Kidney (tissue), 14 donors: Measurements from ENCODE around the gene TTC28. TPM values are rescaled to one million over a fixed set of nuclear protein-coding genes. Genes with fewer than 3 reads are reported as not detected.
"Not testable (repeated sequence)": the region's sequence is repeated elsewhere in the genome, so short reads cannot be mapped to it uniquely, and the experiment has no call there.

Experiments
- DNase-seq, 5 donors: peaks; one replicate each; pipeline ENCODE4 v3.0.0-alpha.2; 2013 to 2020
- FAIRE-seq: peaks from 2 replicates; lab custom pipeline; 2012; peaks lifted over from hg19 to GRCh38; lab: Jason Lieb, UNC
- H3K27ac ChIP-seq, 2 donors: one replicate each; pipeline ENCODE4 v1.7.0; 2013; ENCODE audit warnings: low read depth in 2 of 2, low read length in 2 of 2, inconsistent platforms in 1 of 2
- H3K27me3 ChIP-seq: one replicate; pipeline ENCODE4 v1.7.1; 2013; ENCODE audit warnings: low read length, inconsistent platforms; ENCODE audit not compliant: control insufficient read depth, insufficient read depth
- H3K36me3 ChIP-seq, 3 donors: one replicate each; pipeline versions ENCODE4 v1.7.0 to v1.7.1; 2013; ENCODE audit warnings: low read length in 3 of 3, control low read depth in 1 of 3, inconsistent platforms in 1 of 3; ENCODE audit not compliant: insufficient read depth in 3 of 3, control insufficient read depth in 2 of 3
- H3K4me1 ChIP-seq, 3 donors: one replicate each; pipeline versions ENCODE4 v1.7.0 to v1.7.1; 2013; ENCODE audit warnings: low read length in 3 of 3, inconsistent platforms in 1 of 3, low read depth in 1 of 3; ENCODE audit not compliant: control insufficient read depth in 2 of 3, insufficient read depth in 2 of 3
- H3K4me3 ChIP-seq, 3 donors: one replicate each; pipeline versions ENCODE4 v1.7.0 to v1.8.1; 2013; ENCODE audit warnings: low read length in 3 of 3, control low read depth in 1 of 3, inconsistent platforms in 1 of 3
- H3K9ac ChIP-seq, 3 donors: one replicate each; pipeline versions ENCODE4 v1.7.0 to v1.7.1; 2013; ENCODE audit warnings: low read length in 3 of 3, control low read depth in 1 of 3, inconsistent platforms in 1 of 3
- H3K9me3 ChIP-seq, 3 donors: one replicate each; pipeline versions ENCODE4 v1.7.0 to v1.7.1; 2013; ENCODE audit warnings: low read length in 3 of 3, control low read depth in 1 of 3, inconsistent platforms in 1 of 3; ENCODE audit not compliant: control insufficient read depth in 2 of 3, insufficient read depth in 1 of 3
- CTCF ChIP-seq: IDR thresholded peaks from 3 replicates; pipeline ENCODE4 v1.5.1; 2012; ENCODE audit warnings: mild to moderate bottlenecking, moderate library complexity, borderline replicate concordance; ENCODE audit not compliant: insufficient read depth; ENCODE audit errors: extremely low read depth
- intact Hi-C: fragments of 100-400 bp; cut with DNase I; formaldehyde crosslinking; loops from one replicate; pipeline ENCODE4 v1.11.1; 2022
- polyA plus RNA-seq: library from polyadenylated mRNA; stranded (reverse); fragments of 350-450 nt; fragmentation: Illumina TruSeq; extraction: RNeasy Lipid Tissue Mini Kit (QIAGEN cat#74804); gene quantifications from one replicate; pipeline ENCODE4 v1.2.3, GENCODE V29; 2014; ENCODE audit warnings: low read depth, low replicate concordance; ENCODE audit not compliant: insufficient read depth
- total RNA-seq: library from RNA; stranded (reverse); fragmentation: NEBNext Ultra II Directional; extraction: Animal tissue kit (Norgen Biotek cat#: 25700); gene quantifications from one replicate; pipeline ENCODE4 v1.2.1, GENCODE V29; 2021
- donor health status: control.
- donor health status: control.
- donor health status: control.
- donor health status: control.
- donor health status: control.
- donor health status: DM: yes; HTN: yes; CAD: no.
- donor health status: Normal renal cell carcinoma (clear cell type).

Gene TTC28
- total and polyA plus RNA-seq, 2 donors from 2014 or later = 3.5 to 40.2 TPM

GRCh38 chr22:28710107-28710506, 30.5 kb upstream of the TTC28 start:
- H3K27me3 ChIP-seq = no peaks in the 10 kb centered on the region
- DNase-seq = no peak
- no peak overlapping the region for H3K9ac ChIP-seq
- no peak overlapping the region for H3K4me3 ChIP-seq
- H3K36me3 ChIP-seq = no peaks in the 10 kb centered on the region
- no peak overlapping the region for H3K27ac ChIP-seq
- no peak for TF ChIP-seq CTCF
- H3K4me1 ChIP-seq = no peaks in the 10 kb centered on the region
- no peaks in the 10 kb centered on the region for H3K9me3 ChIP-seq
- intact Hi-C loops = no loop called here
- FAIRE-seq = no peak

GRCh38 chr22:28706845-28707244, 27.2 kb upstream of the TTC28 start:
- Histone ChIP-seq H3K9ac (no peak overlapping the region), H3K4me3 (no peak overlapping the region), H3K36me3 (no peaks in the 10 kb centered on the region), H3K9me3 (no peaks in the 10 kb centered on the region), H3K27me3 (no peaks in the 10 kb centered on the region), H3K27ac (no peak overlapping the region), H3K4me1 (no peaks in the 10 kb centered on the region)
- DNase-seq (peak in 2 of 5 donors; percentile 10 to 14), FAIRE-seq (no peak)
- TF ChIP-seq CTCF = no peak
- intact Hi-C loops = no loop called here

- Histone ChIP-seq H3K4me3 (no peak overlapping the region), H3K9ac (no peak overlapping the region), H3K27ac (no peak overlapping the region), H3K36me3 (no peaks in the 10 kb centered on the region), H3K4me1 (no peaks in the 10 kb centered on the region), H3K27me3 (no peaks in the 10 kb centered on the region), H3K9me3 (no peaks in the 10 kb centered on the region)
- no peak for TF ChIP-seq CTCF
- FAIRE-seq (no peak), DNase-seq (no peak)
- intact Hi-C loops = no loop called here
These were observed 23.8 kb upstream of the TTC28 start for GRCh38 chr22:28703436-28703835.

- H3K4me3 ChIP-seq = no peak overlapping the region
- no peak for TF ChIP-seq CTCF
- H3K36me3 ChIP-seq = no peaks in the 10 kb centered on the region
- FAIRE-seq = no peak
- H3K27ac ChIP-seq = no peak overlapping the region
- intact Hi-C loops = no loop called here
- H3K9me3 ChIP-seq = no peaks in the 10 kb centered on the region
- H3K9ac ChIP-seq = no peak overlapping the region
- DNase-seq = no peak
- no peaks in the 10 kb centered on the region for H3K4me1 ChIP-seq
- no peaks in the 10 kb centered on the region for H3K27me3 ChIP-seq
These were observed 23.3 kb upstream of the TTC28 start for GRCh38 chr22:28702891-28703290.

- H3K9me3 ChIP-seq, H3K4me1 ChIP-seq, intact Hi-C loops, H3K4me3 ChIP-seq, H3K36me3 ChIP-seq, H3K9ac ChIP-seq, FAIRE-seq, H3K27me3 ChIP-seq, H3K27ac ChIP-seq: not testable (repeated sequence)
- DNase-seq = peak in 1 of 5 donors; percentile 10
These were observed 13.6 kb upstream of the TTC28 start for GRCh38 chr22:28693041-28693760.
